Raji (cell line): ENCODE results near the gene SESTD1.

Source experiments
- POLR2A ChIP-seq: IDR thresholded peaks from 2 replicates; pipeline ENCODE4 v1.6.1; 2011; ENCODE audit warnings: low read depth, low read length, control low read depth; ENCODE audit not compliant: insufficient read depth

SESTD1 gene

GRCh38 chr2:179264368-179265081 is at the start of gene SESTD1:
SESTD1 (minus strand) TSS chr2:179264832; CDS start chr2:179191841, 72,991 bp downstream.
- peak; percentile 34; the same call in 1 of the 2 replicates for TF ChIP-seq POLR2A

- TF ChIP-seq POLR2A = no peak
Observed at GRCh38 chr2:179313057-179313456, 48.4 kb upstream of the SESTD1 start.

GRCh38 chr2:179311101-179311500 is 46.5 kb upstream of the SESTD1 start:
- TF ChIP-seq POLR2A = no peak

- no peak for TF ChIP-seq POLR2A
Observed at GRCh38 chr2:179307616-179308371, 43.2 kb upstream of the SESTD1 start.

GRCh38 chr2:179305125-179305524 is 40.5 kb upstream of the SESTD1 start:
- no peak for TF ChIP-seq POLR2A

GRCh38 chr2:179304424-179304823 is 39.8 kb upstream of the SESTD1 start:
- no peak for TF ChIP-seq POLR2A

- no peak for TF ChIP-seq POLR2A
Observed at GRCh38 chr2:179302764-179303571, 38.3 kb upstream of the SESTD1 start.

- no peak for TF ChIP-seq POLR2A
Observed at GRCh38 chr2:179302149-179302548, 37.5 kb upstream of the SESTD1 start.

GRCh38 chr2:179298666-179299065 is 34.0 kb upstream of the SESTD1 start:
- TF ChIP-seq POLR2A = no peak

GRCh38 chr2:179297927-179298326 is 33.3 kb upstream of the SESTD1 start:
- no peak for TF ChIP-seq POLR2A

- TF ChIP-seq POLR2A = no peak
Observed at GRCh38 chr2:179290329-179290728, 25.7 kb upstream of the SESTD1 start.

- no peak for TF ChIP-seq POLR2A
Observed at GRCh38 chr2:179285060-179285459, 20.4 kb upstream of the SESTD1 start.

GRCh38 chr2:179277429-179278196 is 13.0 kb upstream of the SESTD1 start:
- no peak for TF ChIP-seq POLR2A

- TF ChIP-seq POLR2A = no peak
Observed at GRCh38 chr2:179275253-179276012, 10.8 kb upstream of the SESTD1 start.
